ENCODE data around the gene UQCC2.

DNA sequence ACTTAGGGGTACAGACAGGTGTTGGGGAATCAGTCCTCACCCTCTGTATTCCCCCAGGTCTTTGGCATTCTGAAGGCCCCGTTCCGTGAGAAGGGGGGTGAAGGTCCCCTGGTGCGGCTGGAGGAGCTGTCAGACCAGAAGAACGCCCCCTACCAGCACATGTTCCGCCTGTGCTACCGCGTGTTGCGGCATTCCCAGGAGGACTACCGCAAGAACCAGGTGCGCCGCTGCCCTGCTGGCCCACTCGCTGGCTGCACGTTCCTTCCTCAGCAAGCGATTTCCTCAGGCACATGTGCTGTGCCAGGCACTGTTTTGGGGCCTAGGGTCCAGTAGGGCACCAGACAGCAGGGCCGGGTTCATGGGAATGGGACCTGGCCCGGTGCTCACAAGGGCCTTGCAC is 44.4 kb downstream of the UQCC2 start:
- no peak for TF ChIP-seq CTCF (IDR thresholded peaks at IDR 0.05)
- TF ChIP-seq POLR2A (IDR thresholded peaks at IDR 0.05), result no peak
- no peak for TF ChIP-seq EP300 (IDR thresholded peaks at IDR 0.05)
